GM21619 (cell line): ENCODE results near the gene KBTBD12.

ENCODE experiments used
- ATAC-seq: cut with Tn5 transposase; IDR thresholded peaks from one replicate; pipeline ENCODE4 v1.9.1; 2021; ENCODE audit not compliant: unreplicated experiment

The KBTBD12 gene

GRCh38 chr3:127951276-127951675 lies 36.2 kb downstream of the KBTBD12 start:
- no peak for ATAC-seq

- ATAC-seq: no peak
These were observed 38.3 kb downstream of the KBTBD12 start for GRCh38 chr3:127953091-127954035.

DNA sequence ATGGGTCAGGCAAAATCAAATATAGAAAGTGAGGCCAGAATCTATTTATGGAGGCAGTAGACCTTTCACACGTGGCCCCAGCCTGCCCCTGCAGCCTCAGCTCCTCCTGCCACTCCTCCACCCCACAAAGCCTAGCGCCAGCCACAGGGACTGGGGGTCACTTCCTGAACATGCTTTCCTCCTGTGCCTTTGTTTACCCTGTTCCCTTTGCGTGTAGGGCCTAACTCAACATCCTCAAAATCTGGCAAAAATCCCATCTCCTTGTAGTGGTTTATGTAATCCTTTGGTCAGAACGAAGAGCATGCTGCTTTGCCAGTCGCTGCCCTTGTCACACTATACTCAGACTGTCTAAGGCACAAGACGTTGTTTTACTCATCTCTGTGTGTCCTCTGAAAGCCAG lies 39.6 kb downstream of the KBTBD12 start:
- ATAC-seq: no peak

- ATAC-seq: no peak
These were observed 40.7 kb downstream of the KBTBD12 start for GRCh38 chr3:127955728-127956127.

DNA sequence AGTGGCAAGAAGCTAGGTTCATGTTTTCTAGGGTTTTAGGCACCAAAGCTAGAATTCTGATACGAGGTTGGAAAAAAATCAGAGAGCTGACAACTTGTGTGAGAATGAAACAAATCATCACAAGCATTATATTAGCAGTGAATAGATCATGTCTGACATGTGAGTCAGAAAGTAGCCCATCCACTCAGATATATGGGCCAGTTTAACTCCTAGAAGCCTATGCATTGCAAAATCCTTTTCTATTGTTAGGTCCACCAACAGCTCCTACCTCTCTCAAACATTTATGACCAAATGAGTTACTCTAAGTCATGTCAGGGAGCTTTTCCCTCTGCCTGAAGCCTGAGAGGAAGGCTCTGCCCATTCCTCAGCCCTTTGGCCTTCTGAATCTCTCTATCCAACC lies 44.0 kb downstream of the KBTBD12 start:
- no peak for ATAC-seq

GRCh38 chr3:127959873-127960272 lies 44.8 kb downstream of the KBTBD12 start:
- ATAC-seq: no peak

- ATAC-seq: no peak
These were observed 45.5 kb downstream of the KBTBD12 start for GRCh38 chr3:127960421-127960965.

GRCh38 chr3:127961124-127961523 lies 46.1 kb downstream of the KBTBD12 start:
- no peak for ATAC-seq

GRCh38 chr3:127961963-127962362 lies 46.9 kb downstream of the KBTBD12 start:
- no peak for ATAC-seq

DNA sequence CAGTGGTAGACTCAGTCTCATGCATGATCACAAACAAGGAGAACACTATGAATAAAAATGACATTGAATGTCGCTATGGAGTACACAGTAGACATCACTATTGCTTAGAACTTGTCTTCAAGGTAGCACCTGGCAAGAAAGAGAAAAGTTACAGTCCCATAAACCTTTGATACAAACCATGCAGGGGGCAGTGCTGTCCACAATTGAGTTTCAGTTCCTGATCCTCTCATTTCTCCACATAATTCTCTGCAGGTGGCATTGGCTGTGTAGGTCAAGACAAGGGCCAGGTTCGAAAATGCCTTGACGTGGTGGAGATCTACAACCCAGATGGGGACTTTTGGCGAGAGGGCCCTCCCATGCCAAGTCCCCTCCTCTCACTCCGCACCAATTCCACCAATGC lies 47.9 kb downstream of the KBTBD12 start:
- no peak for ATAC-seq

- ATAC-seq: no peak
These were observed 49.0 kb downstream of the KBTBD12 start for GRCh38 chr3:127964053-127964452.

GRCh38 chr3:127964816-127965215 lies 49.8 kb downstream of the KBTBD12 start:
- no peak for ATAC-seq

DNA sequence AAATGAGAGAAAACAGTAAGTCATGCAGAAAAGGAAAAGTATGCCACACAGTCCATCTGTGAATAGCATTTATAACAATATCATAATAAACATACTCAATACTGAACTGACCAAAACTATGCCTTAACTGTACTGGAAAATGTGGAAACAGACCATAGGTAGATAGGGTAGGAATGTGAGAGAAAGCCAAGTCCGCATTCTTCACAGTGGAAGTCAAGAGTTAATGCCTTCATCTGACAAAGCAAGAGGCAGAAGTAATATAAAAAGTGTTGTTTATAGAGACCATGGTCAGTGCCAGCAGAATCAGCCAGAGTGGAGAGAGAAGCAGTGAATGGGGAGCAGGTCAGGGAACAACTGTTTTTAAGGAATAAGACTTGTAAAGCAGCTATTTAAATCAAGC lies 52.3 kb downstream of the KBTBD12 start:
- no peak for ATAC-seq

DNA sequence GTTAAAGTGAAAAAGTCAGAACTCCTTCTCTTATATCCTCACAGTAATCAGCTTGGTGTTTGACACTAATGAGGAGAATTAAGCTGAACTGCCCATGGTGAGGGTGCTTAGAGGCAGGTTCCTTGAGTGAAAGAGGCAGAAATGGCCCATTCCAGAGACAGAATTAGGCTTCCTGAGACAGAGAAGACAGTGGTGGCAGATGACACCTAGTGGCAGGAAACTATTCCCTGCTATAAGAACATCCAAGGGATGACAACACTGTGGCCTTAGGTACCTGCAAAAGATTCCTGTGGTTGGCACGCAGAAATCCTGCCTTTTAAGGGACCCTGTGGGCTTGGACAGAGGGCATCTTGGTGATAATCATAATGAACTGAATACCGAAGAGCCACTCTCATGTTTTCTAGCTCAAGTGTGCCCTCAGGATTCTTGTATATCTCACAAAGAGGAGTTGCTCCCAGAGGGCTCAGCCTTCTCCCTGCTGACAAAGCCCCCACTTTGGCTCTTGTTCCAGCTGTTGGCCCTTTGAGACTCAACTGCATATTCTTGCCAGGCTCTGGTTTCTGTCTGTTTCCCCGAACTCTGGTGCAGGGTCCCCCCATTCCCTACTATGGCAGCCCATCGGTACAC lies 56.0 kb downstream of the KBTBD12 start:
- no peak for ATAC-seq

GRCh38 chr3:127974226-127974625 lies 59.2 kb downstream of the KBTBD12 start:
- ATAC-seq: no peak

DNA sequence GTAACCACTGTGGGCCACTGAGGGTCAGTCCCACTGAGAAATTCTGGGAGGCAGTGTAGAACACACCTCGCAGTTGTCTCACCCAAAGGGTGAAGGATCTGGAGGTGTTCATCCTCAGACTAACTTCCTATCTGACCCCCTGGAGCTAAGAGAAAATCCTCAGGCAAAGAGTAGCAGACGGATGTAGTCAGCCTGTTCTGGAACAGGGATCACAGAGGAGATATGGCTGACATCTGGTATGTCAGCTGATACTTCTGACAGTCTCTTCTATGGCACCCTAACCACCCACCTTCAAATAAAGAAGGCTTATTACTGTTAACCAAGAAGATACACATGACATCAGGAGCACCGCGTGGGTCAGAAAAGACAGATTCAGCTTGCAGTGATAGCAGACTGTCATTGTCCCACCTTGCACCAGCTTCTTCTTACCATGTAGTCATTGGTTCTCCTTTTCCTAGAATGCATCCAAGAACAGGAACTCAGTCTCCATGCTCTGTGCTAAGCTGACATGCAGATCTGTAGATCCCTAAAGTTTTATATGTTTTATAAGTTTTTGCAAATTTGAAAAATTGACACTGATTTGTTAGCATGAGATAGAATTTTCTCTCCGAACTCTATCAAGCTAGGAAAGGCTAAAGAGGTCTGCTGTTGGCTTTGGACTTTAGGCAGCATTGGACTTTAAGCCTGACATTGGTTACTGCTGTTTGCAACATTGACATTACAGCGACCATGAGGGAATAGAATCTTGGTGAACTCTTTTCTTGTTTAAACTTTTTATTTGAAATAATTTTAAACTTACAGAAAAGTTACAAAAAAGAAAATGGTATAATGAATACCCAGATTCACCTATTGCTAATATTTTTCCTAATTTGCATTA lies 60.4 kb downstream of the KBTBD12 start:
- ATAC-seq: no peak

- no peak for ATAC-seq
These were observed 63.6 kb downstream of the KBTBD12 start for GRCh38 chr3:127978636-127979035.

GRCh38 chr3:127979473-127979872 lies 64.4 kb downstream of the KBTBD12 start:
- ATAC-seq: no peak

DNA sequence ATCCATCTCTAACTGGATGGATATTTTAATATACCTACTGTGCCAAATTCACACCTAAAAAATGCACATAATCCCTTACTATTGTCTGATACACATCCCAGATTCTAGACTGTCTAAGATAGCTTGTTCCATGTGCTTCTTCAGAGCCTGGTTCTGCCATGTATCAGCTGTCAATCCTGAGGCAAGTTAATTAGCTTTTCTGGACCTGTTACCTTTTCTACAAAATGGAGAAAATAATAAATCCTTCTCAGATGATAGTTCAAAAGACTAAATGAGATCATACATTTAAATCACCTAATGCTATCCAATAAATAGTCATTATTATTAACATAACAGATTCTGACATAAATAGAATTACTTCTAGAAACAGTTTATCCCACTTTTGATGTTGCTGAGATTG lies 66.1 kb downstream of the KBTBD12 start:
- no peak for ATAC-seq

DNA sequence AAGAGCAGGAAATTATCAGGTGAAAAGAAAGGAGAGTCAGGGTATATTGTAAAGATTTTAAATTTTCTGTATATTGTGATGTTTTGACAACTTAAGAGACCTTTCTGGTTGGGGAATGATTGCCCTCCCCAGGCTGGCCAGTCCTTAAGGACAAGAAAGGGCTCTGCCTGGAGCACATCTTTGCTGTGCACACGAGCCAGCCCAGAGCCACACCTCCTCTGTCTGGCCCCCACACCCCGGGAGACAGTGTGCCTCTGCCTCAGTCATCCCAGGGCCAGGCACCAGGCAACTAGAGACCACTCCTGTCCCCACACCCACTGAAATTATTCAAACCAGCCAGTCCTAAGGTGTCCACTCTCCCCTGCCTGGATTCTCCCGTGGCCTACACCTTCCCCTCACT lies 67.1 kb downstream of the KBTBD12 start:
- ATAC-seq: no peak
